Large intestine (tissue), 3 donors: ENCODE data around the gene RFTN1. TPM values are rescaled to one million over a fixed set of nuclear protein-coding genes. Genes with fewer than 3 reads are reported as not detected.

Experiments
- DNase-seq, 2 donors: peaks; one replicate each; pipeline versions ENCODE4 v3.0.0 to v3.0.0-alpha.2; 2013
- H3K27ac ChIP-seq: one replicate; pipeline ENCODE4 v1.5.1; 2013; ENCODE audit warnings: low read length
- H3K27me3 ChIP-seq: 2 replicates; pipeline ENCODE4 v1.6.1; 2013; ENCODE audit warnings: low read length; ENCODE audit not compliant: control insufficient read depth, insufficient read depth
- H3K36me3 ChIP-seq: 2 replicates; pipeline ENCODE4 v1.6.1; 2013; ENCODE audit warnings: low read length; ENCODE audit not compliant: control insufficient read depth, insufficient read depth
- H3K4me1 ChIP-seq: one replicate; pipeline ENCODE4 v1.6.1; 2013; ENCODE audit warnings: low read length; ENCODE audit not compliant: control insufficient read depth, insufficient read depth
- H3K4me3 ChIP-seq: one replicate; pipeline ENCODE4 v1.5.1; 2013; ENCODE audit warnings: low read length
- H3K9me3 ChIP-seq: one replicate; pipeline ENCODE4 v1.6.1; 2013; ENCODE audit warnings: mild to moderate bottlenecking, low read depth, low read length, moderate library complexity; ENCODE audit not compliant: control insufficient read depth
- WGBS: methylation state at CpG from one replicate; pipeline ENCODE4 v1.1.5; 2013; ENCODE audit warnings: low lambda C conversion rate; ENCODE audit not compliant: insufficient coverage; 5-methylcytosine and 5-hydroxymethylcytosine counted together
- polyA plus RNA-seq: library from polyadenylated mRNA; unstranded; fragments of 120-200 nt; gene quantifications from one replicate; pipeline ENCODE4 v1.2.1, GENCODE V29; 2013

The RFTN1 gene
- polyA plus RNA-seq, 1 donor = 15.0 TPM

DNA sequence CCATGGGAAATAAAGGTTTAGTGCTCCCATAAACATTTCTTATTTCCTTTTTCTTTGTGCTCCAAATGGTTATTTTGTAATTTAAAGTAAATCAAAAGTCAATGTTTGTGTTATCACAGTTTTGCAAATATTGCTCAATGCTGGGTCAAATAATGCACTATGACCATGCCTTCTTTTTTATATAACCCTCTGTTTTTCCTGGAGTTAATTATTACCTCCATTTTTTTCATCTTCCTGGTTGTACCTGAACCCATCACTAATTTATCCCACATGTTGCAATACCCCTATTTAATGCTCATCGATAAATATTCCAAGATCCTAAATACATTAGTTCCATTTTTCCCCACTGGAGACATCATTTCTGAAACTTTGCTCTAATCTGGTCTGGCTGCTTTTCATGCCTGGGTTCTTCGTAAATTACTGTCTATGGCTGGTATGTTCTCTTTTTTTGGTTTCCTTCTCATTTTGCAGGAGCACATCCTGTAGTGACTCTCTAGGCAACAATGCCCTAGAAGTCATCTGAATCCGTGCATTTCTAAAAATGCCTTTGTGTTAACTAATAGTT is 182.1 kb downstream of the RFTN1 start:
- DNase-seq = peak in 1 of 2 donors; percentile 44
- WGBS = 90% methylated on average over 2 of the region's 3 CpGs

DNA sequence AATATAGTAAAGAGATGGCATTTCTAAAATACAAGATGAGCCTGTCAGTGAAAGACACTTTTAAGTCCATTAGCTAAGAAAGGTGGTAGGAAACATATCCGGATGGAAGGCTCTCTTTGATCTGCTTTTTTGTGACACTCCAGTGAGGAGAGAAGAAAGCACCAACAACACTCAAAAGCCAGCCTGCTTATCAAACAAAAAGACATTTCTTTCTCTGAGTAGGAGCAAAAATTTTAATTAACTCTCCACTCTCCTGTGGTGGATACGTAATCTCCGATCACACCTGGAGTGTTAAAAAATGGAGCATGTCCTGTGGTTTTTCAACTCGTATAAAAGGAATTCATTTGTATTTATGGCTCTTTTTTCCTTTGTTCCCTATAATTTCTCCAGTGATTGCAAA is 183.1 kb downstream of the RFTN1 start:
- peaks cover 45% of the 10 kb centered on the region for H3K36me3 ChIP-seq

More for the DNA sequence above, 182.1 kb downstream of the RFTN1 start:
- H3K4me3 ChIP-seq = no peak overlapping the region
- H3K27ac ChIP-seq = no peak overlapping the region
- peaks cover 9% of the 10 kb centered on the region for H3K9me3 ChIP-seq
- H3K36me3 ChIP-seq = peaks cover 39% of the 10 kb centered on the region
- H3K27me3 ChIP-seq = no peaks in the 10 kb centered on the region
- no peaks in the 10 kb centered on the region for H3K4me1 ChIP-seq

GRCh38 chr3:16329826-16330129 is 183.7 kb downstream of the RFTN1 start:
- peaks cover 9% of the 10 kb centered on the region for H3K9me3 ChIP-seq
- WGBS = 57% methylated on average over 6 of the region's 9 CpGs
- no peaks in the 10 kb centered on the region for H3K27me3 ChIP-seq
- H3K36me3 ChIP-seq = peaks cover 45% of the 10 kb centered on the region
- no peaks in the 10 kb centered on the region for H3K4me1 ChIP-seq
- H3K4me3 ChIP-seq = no peak overlapping the region
- no peak overlapping the region for H3K27ac ChIP-seq
- no peak for DNase-seq

More for the DNA sequence above, 183.1 kb downstream of the RFTN1 start:
- no peak overlapping the region for H3K4me3 ChIP-seq
- peaks cover 9% of the 10 kb centered on the region for H3K9me3 ChIP-seq
- no peak overlapping the region for H3K27ac ChIP-seq
- no peak for DNase-seq
- no peaks in the 10 kb centered on the region for H3K4me1 ChIP-seq
- H3K27me3 ChIP-seq = no peaks in the 10 kb centered on the region
- WGBS = 100% methylated on average over 3 of the region's 4 CpGs

- peaks cover 9% of the 10 kb centered on the region for H3K9me3 ChIP-seq
- no peak for DNase-seq
- H3K27me3 ChIP-seq = no peaks in the 10 kb centered on the region
- H3K4me1 ChIP-seq = no peaks in the 10 kb centered on the region
- peaks cover 40% of the 10 kb centered on the region for H3K36me3 ChIP-seq
- H3K27ac ChIP-seq = no peak overlapping the region
- H3K4me3 ChIP-seq = no peak overlapping the region
- WGBS = 87% methylated on average over 4 of the region's 15 CpGs
Observed at GRCh38 chr3:16329036-16329825, 184.3 kb downstream of the RFTN1 start.

DNA sequence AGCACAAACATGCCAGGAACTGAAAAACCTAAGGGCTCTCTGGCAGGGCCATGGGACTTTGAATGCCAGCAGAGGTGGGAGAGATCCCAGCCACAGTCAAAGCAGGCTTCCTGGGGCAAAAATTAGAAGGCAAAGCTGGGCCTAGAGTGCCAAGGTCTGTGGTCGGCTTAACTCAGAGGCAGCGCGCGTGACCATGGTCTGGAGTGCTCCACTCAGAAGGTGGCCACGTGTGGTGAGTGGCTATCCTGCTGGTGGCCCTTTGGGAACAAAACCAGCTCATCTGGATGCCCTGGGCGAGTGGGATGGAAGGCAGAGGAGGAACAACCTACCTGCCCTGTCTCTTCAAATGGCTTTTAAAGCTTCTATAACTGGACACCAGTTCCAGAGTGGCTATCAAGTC is 185.4 kb downstream of the RFTN1 start:
- no peak for DNase-seq
- Histone ChIP-seq H3K9me3 (peaks cover 9% of the 10 kb centered on the region), H3K36me3 (peaks cover 47% of the 10 kb centered on the region), H3K4me1 (no peaks in the 10 kb centered on the region), H3K27me3 (no peaks in the 10 kb centered on the region), H3K4me3 (no peak overlapping the region), H3K27ac (no peak overlapping the region)
- WGBS = no CpG with 5 or more reads among the region's 6 CpGs

- DNase-seq = no peak
- Histone ChIP-seq H3K27me3 (no peaks in the 10 kb centered on the region), H3K4me3 (no peak overlapping the region), H3K9me3 (peaks cover 5% of the 10 kb centered on the region), H3K27ac (no peak overlapping the region), H3K4me1 (no peaks in the 10 kb centered on the region), H3K36me3 (peaks cover 60% of the 10 kb centered on the region)
- WGBS = 100% methylated on average over 2 of the region's 15 CpGs
Observed at GRCh38 chr3:16326724-16327349, 186.7 kb downstream of the RFTN1 start.

- Histone ChIP-seq H3K4me1 (no peaks in the 10 kb centered on the region), H3K27ac (no peak overlapping the region), H3K27me3 (no peaks in the 10 kb centered on the region), H3K36me3 (peaks cover 69% of the 10 kb centered on the region), H3K4me3 (no peak overlapping the region), H3K9me3 (no peaks in the 10 kb centered on the region)
- WGBS = no CpG with 5 or more reads among the region's 4 CpGs
- no peak for DNase-seq
Observed at GRCh38 chr3:16325850-16326249, 187.6 kb downstream of the RFTN1 start.

GRCh38 chr3:16323737-16324136 is 189.8 kb downstream of the RFTN1 start:
- Histone ChIP-seq H3K27ac (no peak overlapping the region), H3K27me3 (no peaks in the 10 kb centered on the region), H3K9me3 (no peaks in the 10 kb centered on the region), H3K36me3 (peaks cover 72% of the 10 kb centered on the region), H3K4me1 (no peaks in the 10 kb centered on the region), H3K4me3 (no peak overlapping the region)
- DNase-seq = no peak
- WGBS = 90% methylated on average over 2 of the region's 4 CpGs

- no peaks in the 10 kb centered on the region for H3K9me3 ChIP-seq
- H3K36me3 ChIP-seq = peaks cover 71% of the 10 kb centered on the region
- DNase-seq = no peak
- H3K4me3 ChIP-seq = no peak overlapping the region
- no peaks in the 10 kb centered on the region for H3K27me3 ChIP-seq
- peaks cover 4% of the 10 kb centered on the region for H3K4me1 ChIP-seq
- no CpG with 5 or more reads among the region's 5 CpGs for WGBS
- H3K27ac ChIP-seq = no peak overlapping the region
Observed at GRCh38 chr3:16322189-16322588, 191.3 kb downstream of the RFTN1 start.

DNA sequence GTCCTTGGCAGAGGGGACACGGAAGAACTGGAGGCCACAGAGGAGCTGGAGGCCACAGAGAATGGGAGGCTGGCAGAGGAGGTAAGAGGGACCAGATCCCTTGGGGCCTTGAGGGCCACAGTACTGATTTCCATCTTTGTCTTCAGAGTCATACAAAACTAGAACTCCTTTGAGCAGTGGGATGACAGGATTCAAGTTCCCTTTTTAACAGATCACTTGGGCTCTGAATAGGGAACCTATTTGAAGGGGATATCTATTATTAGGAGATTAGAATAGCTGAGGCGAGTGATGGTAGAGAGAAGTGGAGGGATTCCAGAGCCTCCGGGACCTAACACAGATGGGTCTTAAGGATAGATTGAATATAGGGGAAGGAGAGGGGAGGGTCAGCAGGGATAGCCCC is 192.8 kb downstream of the RFTN1 start:
- H3K36me3 ChIP-seq = peaks cover 71% of the 10 kb centered on the region
- no peak for DNase-seq
- no peaks in the 10 kb centered on the region for H3K27me3 ChIP-seq
- H3K9me3 ChIP-seq = no peaks in the 10 kb centered on the region
- H3K27ac ChIP-seq = no peak overlapping the region
- WGBS = 100% methylated on average over 2 of the region's 3 CpGs
- H3K4me1 ChIP-seq = peaks cover 4% of the 10 kb centered on the region
- no peak overlapping the region for H3K4me3 ChIP-seq
